ENCODE data around the gene RECQL.

DNA sequence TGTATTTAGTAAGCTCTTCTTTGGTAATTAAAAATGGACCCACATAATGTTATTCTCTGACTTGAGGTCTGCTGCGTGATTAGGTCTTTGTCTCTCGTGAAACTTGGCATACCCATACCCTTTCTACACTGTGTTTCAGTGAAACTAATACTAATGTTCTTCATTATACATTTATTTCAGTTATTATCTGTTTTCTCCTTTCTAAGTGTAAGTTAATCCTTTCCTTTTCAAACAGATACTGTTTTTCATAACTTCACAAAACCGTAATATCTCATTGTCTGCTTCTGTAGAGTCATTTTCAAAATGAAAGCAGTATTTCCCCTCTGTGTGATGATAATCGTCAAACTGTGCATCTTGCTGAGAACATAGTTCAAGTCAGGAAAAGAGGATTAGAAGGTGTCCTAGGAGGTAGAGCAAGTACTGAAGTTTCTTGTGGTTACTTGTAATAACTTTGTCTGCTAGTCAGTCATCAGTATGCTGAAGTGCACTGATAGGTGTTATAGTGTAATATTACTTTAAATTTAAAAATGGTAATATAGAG, 48.1 kb downstream of the RECQL start:
- TF ChIP-seq, protein P1, sequence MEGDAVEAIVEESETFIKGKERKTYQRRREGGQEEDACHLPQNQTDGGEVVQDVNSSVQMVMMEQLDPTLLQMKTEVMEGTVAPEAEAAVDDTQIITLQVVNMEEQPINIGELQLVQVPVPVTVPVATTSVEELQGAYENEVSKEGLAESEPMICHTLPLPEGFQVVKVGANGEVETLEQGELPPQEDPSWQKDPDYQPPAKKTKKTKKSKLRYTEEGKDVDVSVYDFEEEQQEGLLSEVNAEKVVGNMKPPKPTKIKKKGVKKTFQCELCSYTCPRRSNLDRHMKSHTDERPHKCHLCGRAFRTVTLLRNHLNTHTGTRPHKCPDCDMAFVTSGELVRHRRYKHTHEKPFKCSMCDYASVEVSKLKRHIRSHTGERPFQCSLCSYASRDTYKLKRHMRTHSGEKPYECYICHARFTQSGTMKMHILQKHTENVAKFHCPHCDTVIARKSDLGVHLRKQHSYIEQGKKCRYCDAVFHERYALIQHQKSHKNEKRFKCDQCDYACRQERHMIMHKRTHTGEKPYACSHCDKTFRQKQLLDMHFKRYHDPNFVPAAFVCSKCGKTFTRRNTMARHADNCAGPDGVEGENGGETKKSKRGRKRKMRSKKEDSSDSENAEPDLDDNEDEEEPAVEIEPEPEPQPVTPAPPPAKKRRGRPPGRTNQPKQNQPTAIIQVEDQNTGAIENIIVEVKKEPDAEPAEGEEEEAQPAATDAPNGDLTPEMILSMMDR (IDR thresholded peaks at IDR 0.05) = no peak
- TF ChIP-seq POLR2A (IDR thresholded peaks at IDR 0.05) = no peak

Data from lower leg skin (tissue), 3 donors.